Astrocyte of the cerebellum (primary cell): ENCODE data around the gene SLC9A9.
"Not testable (repeated sequence)": the region's sequence is repeated elsewhere in the genome, so short reads cannot be mapped to it uniquely, and the experiment has no call there.

Source experiments
- DNase-seq: peaks from one replicate; pipeline ENCODE4 v3.0.0-alpha.2; 2011; ENCODE audit warnings: low read depth
- H3K4me3 ChIP-seq: 2 replicates; pipeline ENCODE4 v1.5.1; 2011; ENCODE audit warnings: mild to moderate bottlenecking, low read depth, low read length, moderate library complexity
- CTCF ChIP-seq: IDR thresholded peaks from 2 replicates; pipeline ENCODE4 v1.5.1; 2012; ENCODE audit warnings: low read length, low read depth, moderate library complexity, mild to moderate bottlenecking; ENCODE audit errors: missing control alignments
- in situ Hi-C: cut with HindIII; loops from 2 replicates; pipeline ENCODE4 v1.10.0; 2017; ENCODE audit warnings: low sequenced_read_pairs

SLC9A9 gene

GRCh38 chr3:143526011-143526545 is 322.2 kb downstream of the SLC9A9 start:
- no peak for TF ChIP-seq CTCF
- H3K4me3 ChIP-seq: no peak overlapping the region
- no peak for DNase-seq
- in situ Hi-C loops: no loop called here

- no peak for TF ChIP-seq CTCF
- H3K4me3 ChIP-seq: no peak overlapping the region
- in situ Hi-C loops: no loop called here
- DNase-seq: no peak
These were observed 322.9 kb downstream of the SLC9A9 start for GRCh38 chr3:143525408-143525807.

DNA sequence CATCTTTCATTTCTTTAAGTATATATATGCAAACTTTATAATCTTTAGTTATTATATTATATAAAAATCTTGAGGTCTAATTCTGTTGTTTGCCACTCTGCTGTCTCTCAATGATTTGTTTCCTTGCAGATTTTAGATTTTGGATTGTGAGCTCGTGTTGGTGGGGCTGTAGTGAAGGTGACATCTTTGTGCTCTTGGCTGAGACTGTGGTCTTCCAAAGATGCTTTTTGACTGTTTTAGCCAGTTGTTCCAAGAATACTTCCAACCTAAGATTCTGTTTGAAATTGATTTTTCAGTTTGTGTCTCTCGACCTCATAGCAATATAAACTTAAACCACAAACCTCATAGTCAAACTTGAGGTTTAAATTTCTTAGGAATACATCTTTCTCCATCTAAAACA is 326.5 kb downstream of the SLC9A9 start:
- no peak overlapping the region for H3K4me3 ChIP-seq
- in situ Hi-C loops: no loop called here
- DNase-seq: no peak
- TF ChIP-seq CTCF: no peak

DNA sequence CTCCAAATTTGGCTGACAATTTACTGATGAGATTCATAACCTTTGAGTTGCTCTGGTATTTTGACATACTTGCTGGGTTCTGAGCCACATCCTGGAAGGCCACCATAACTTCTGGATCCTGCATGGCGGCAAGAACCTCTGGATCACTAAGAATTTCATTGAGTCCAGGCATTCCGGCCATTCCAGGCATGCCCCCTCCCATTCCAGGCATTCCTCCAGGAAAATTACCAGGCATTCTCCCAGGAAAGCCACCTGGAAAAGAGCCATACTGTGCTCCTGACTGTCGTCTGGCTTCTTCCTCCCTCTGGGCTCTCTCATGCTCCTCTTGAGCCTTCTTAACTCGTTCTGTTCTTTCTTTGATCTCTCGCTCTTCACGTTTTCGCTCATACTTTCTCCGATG is 331.1 kb downstream of the SLC9A9 start:
- H3K4me3 ChIP-seq, in situ Hi-C loops, DNase-seq: not testable (repeated sequence)

DNA sequence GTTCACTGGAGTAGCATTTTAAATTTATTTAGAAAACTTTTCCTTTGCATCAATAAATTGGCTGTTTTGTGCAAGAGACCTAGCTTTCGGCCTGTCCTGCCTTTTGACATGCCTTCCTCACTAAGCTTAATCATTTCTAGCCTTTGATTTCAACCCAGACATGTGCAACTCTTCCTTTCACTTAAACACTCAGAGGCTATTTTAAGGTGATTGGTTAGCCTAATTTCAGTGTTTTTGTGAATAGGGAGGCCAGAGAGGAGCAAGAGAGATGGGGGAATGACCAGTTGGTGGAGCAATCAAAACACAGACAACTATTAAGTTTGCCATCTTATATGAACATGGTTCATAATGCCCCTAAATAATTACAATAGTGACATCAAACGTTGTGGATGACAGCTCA is 333.4 kb downstream of the SLC9A9 start:
- DNase-seq: no peak
- no peak for TF ChIP-seq CTCF
- in situ Hi-C loops: no loop called here
- no peak overlapping the region for H3K4me3 ChIP-seq

DNA sequence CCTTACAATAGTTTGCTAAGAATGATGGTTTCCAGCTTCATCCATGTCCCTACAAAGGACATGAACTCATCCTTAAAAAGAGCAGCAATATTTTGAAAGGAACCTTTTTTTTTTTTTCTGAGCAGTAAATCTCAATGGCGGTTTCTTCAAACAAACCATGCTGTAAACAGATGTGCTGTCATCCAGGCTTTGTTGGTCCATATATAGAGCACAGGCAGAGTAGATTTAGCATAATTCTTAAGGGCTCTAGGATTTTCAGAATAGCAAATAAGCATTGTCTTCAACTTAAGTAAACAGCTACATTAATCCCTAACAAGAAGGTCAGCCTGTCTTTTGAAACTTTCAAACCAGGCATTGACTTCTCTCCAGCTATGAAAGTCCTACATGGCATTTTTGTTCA is 334.2 kb downstream of the SLC9A9 start:
- in situ Hi-C loops: no loop called here
- no peak overlapping the region for H3K4me3 ChIP-seq
- no peak for DNase-seq
- no peak for TF ChIP-seq CTCF

- in situ Hi-C loops: no loop called here
- no peak for DNase-seq
- TF ChIP-seq CTCF: no peak
- H3K4me3 ChIP-seq: no peak overlapping the region
These were observed 336.9 kb downstream of the SLC9A9 start for GRCh38 chr3:143511174-143511879.
